ENCODE data around the gene SLC16A4.
A peak's percentile ranks its signal among the peaks of the same experiment; 100 is the strongest.

Gene SLC16A4

GRCh38 chr1:110350360-110350759 is 40.5 kb downstream of the SLC16A4 start:
- no peak for DNase-seq

GRCh38 chr1:110348771-110349170 is 42.1 kb downstream of the SLC16A4 start:
- no peak for DNase-seq

GRCh38 chr1:110348050-110348449 is 42.8 kb downstream of the SLC16A4 start:
- DNase-seq = no peak

- DNase-seq = no peak
Measured at GRCh38 chr1:110347182-110347893, 43.5 kb downstream of the SLC16A4 start.

GRCh38 chr1:110346690-110347089 is 44.1 kb downstream of the SLC16A4 start:
- no peak for DNase-seq

GRCh38 chr1:110345480-110345879 is 45.3 kb downstream of the SLC16A4 start:
- DNase-seq = no peak

GRCh38 chr1:110344152-110344551 is 46.7 kb downstream of the SLC16A4 start:
- DNase-seq = no peak

GRCh38 chr1:110343249-110343648 is 47.6 kb downstream of the SLC16A4 start:
- no peak for DNase-seq

GRCh38 chr1:110341872-110342331 is 48.9 kb downstream of the SLC16A4 start:
- DNase-seq = no peak

- DNase-seq = no peak
Measured at GRCh38 chr1:110341146-110341871, 49.5 kb downstream of the SLC16A4 start.

GRCh38 chr1:110340207-110340468 is 50.7 kb downstream of the SLC16A4 start:
- no peak for DNase-seq

- DNase-seq = peak in 1 of 2 experiments; percentile 39
Measured at GRCh38 chr1:110339407-110340206, 51.2 kb downstream of the SLC16A4 start.

- DNase-seq = peak; percentile 100
Measured at GRCh38 chr1:110338886-110339406, 51.9 kb downstream of the SLC16A4 start, which contains the start of gene RBM15. TSS of gene RBM15 (plus strand) at chr1:110339377. CDS start at chr1:110339406, 29 bp downstream.

- DNase-seq = peak; percentile 87 to 90
Measured at GRCh38 chr1:110338309-110338885, 52.4 kb downstream of the SLC16A4 start.

GRCh38 chr1:110337704-110338308 is 53.0 kb downstream of the SLC16A4 start:
- peak; percentile 25 to 53 for DNase-seq

GRCh38 chr1:110336300-110337039 is 54.4 kb downstream of the SLC16A4 start:
- DNase-seq = peak in 1 of 2 experiments; percentile 12

GRCh38 chr1:110335265-110335664 is 55.6 kb downstream of the SLC16A4 start:
- no peak for DNase-seq

- no peak for DNase-seq
Measured at GRCh38 chr1:110328700-110329099, 62.1 kb downstream of the SLC16A4 start.

GRCh38 chr1:110328274-110328673 is 62.6 kb downstream of the SLC16A4 start:
- no peak for DNase-seq

GRCh38 chr1:110326826-110327225 is 64.0 kb downstream of the SLC16A4 start:
- DNase-seq = no peak

GRCh38 chr1:110324667-110325066 is 66.2 kb downstream of the SLC16A4 start:
- DNase-seq = no peak

- no peak for DNase-seq
Measured at GRCh38 chr1:110321846-110322245, 69.0 kb downstream of the SLC16A4 start.

Measured in SHP77 (cell line).